Urinary bladder (tissue), 4 donors: ENCODE measurements around the gene NLRX1. TPM values are rescaled to one million over a fixed set of nuclear protein-coding genes. Genes with fewer than 3 reads are reported as not detected.
A peak's percentile ranks its signal among the peaks of the same experiment; 100 is the strongest.
"Not testable (repeated sequence)": the region's sequence is repeated elsewhere in the genome, so short reads cannot be mapped to it uniquely, and the experiment has no call there.

Experiments used
- DNase-seq: peaks from one replicate; pipeline ENCODE4 v3.0.0-alpha.2; 2015; ENCODE audit errors: extremely low spot score
- H3K27ac ChIP-seq: one replicate; pipeline ENCODE4 v1.5.1; 2013; ENCODE audit warnings: low read depth, mild to moderate bottlenecking, moderate library complexity
- H3K36me3 ChIP-seq: one replicate; pipeline ENCODE4 v1.6.1; 2013; ENCODE audit warnings: mild to moderate bottlenecking, moderate library complexity; ENCODE audit not compliant: insufficient read depth
- H3K4me1 ChIP-seq: one replicate; pipeline ENCODE4 v1.6.1; 2013; ENCODE audit warnings: mild to moderate bottlenecking, moderate library complexity; ENCODE audit not compliant: insufficient read depth
- H3K4me3 ChIP-seq: one replicate; pipeline ENCODE4 v1.5.1; 2013; ENCODE audit warnings: low read depth, low read length
- WGBS: extraction: QIAGEN DNeasy Blood & Tissue Kit; methylation state at CpG from one replicate; pipeline ENCODE4 v1.1.7; 2013; 5-methylcytosine and 5-hydroxymethylcytosine counted together
- polyA plus RNA-seq: library from polyadenylated mRNA; stranded (reverse); fragments of 200-250 nt; gene quantifications from one replicate; pipeline ENCODE4 v1.2.3, GENCODE V29; 2013
- total RNA-seq: library from RNA; depleted of rRNA; stranded (reverse); fragments of >200 nt; gene quantifications from one replicate; pipeline ENCODE4 v1.2.3, GENCODE V29; 2014
- donor health status: healthy with polysubstance abuse.
- donor health status: healthy.

NLRX1 gene
- total and polyA plus RNA-seq, 2 donors: 11.7 to 24.3 TPM

GRCh38 chr11:119184399-119184798, 15.9 kb downstream of the NLRX1 start:
- WGBS: 77% methylated on average over 9 of the region's 9 CpGs
- not testable (repeated sequence) for H3K4me3 ChIP-seq, H3K4me1 ChIP-seq, DNase-seq, H3K36me3 ChIP-seq, H3K27ac ChIP-seq

- Histone ChIP-seq H3K36me3 (no peaks in the 10 kb centered on the region), H3K4me1 (no peaks in the 10 kb centered on the region), H3K4me3 (no peak overlapping the region), H3K27ac (no peak overlapping the region)
- DNase-seq: no peak
- 44% methylated on average over 15 of the region's 15 CpGs for WGBS
These were observed 17.6 kb downstream of the NLRX1 start for GRCh38 chr11:119185981-119186634.

DNA sequence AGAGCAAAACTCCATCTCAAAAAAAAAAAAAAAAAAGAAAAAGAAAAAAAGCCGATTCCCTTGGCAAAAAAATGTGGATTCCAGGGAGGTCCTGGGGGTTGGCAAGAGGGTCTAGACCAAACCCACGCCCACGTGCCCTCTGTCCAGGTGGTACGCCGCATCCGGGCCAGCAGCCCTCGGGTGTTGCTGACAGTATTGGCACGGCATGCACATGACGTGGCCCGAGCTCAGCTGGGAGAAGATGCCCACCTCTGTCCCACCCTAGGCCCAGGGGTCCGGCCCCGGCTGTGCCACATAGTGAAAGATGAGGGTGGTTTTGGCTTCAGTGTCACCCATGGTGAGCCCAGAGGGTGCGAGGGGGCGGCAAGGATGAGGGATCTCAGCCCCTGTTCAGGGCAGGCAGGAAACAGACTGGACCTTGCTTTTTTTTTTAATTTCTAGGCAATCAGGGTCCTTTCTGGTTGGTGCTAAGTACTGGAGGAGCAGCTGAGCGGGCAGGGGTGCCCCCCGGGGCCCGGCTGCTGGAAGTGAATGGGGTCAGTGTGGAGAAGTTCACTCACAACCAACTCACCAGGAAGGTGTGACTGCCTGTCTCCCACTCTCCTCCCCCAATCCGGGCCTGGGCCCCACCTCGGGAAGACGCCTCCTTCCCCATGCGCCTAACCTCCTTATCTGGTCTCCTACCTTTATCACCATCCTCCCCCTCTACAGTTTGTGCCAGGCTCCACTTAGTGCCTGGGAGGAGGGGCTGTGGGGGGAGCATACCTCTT, 18.8 kb downstream of the NLRX1 start:
- no peak for DNase-seq
- H3K4me1 ChIP-seq: no peaks in the 10 kb centered on the region
- H3K4me3 ChIP-seq: no peak overlapping the region
- no peaks in the 10 kb centered on the region for H3K36me3 ChIP-seq
- no peak overlapping the region for H3K27ac ChIP-seq
- 85% methylated on average over 21 of the region's 21 CpGs for WGBS

DNA sequence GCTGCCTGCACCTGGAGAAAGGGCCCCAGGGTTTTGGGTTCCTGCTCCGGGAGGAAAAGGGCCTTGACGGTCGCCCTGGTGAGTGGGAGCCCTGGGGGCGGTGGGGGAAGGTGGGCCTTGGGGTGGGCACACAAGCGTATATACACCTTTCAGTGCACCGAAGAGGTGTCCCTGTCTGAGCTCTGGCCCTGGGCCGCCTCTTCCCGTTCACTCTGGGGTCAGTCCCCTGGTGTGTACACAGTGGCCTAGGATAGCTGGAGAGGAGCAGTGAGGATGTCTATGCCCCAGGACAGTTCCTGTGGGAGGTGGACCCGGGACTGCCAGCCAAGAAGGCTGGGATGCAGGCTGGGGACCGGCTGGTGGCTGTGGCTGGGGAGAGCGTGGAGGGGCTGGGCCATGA, 19.5 kb downstream of the NLRX1 start:
- no peak for DNase-seq
- no peaks in the 10 kb centered on the region for H3K4me1 ChIP-seq
- no peak overlapping the region for H3K27ac ChIP-seq
- 85% methylated on average over 11 of the region's 11 CpGs for WGBS
- H3K36me3 ChIP-seq: no peaks in the 10 kb centered on the region
- H3K4me3 ChIP-seq: no peak overlapping the region

GRCh38 chr11:119188887-119189286, 20.4 kb downstream of the NLRX1 start:
- Histone ChIP-seq H3K36me3 (no peaks in the 10 kb centered on the region), H3K27ac (no peak overlapping the region), H3K4me1 (no peaks in the 10 kb centered on the region), H3K4me3 (no peak overlapping the region)
- DNase-seq: no peak
- 78% methylated on average over 8 of the region's 8 CpGs for WGBS

- 78% methylated on average over 4 of the region's 4 CpGs for WGBS
- no peak for DNase-seq
- Histone ChIP-seq H3K4me3 (no peak overlapping the region), H3K4me1 (no peaks in the 10 kb centered on the region), H3K36me3 (no peaks in the 10 kb centered on the region), H3K27ac (no peak overlapping the region)
These were observed 20.9 kb downstream of the NLRX1 start for GRCh38 chr11:119189393-119189792.

DNA sequence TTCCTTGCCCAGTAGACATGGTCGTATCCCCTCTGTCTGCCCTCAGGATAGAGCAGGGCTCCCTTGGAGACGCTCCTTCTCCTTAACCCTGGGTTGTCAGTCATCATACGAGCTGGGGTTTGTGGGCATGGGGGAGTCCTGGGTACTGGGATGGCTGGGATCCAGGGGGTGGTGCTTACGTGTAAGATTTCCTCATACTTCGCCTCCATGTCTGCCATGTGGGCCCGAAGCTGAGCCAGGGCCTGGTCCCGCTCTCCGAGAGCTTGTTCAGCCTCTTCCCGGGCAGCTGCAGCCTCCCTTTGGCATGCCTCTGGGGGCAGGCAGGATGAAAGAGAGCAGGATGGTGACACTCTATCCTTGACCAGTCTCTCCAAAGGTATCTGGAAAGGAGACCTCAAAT, 22.0 kb downstream of the NLRX1 start:
- no peak for DNase-seq
- no peak overlapping the region for H3K27ac ChIP-seq
- WGBS: 81% methylated on average over 9 of the region's 9 CpGs
- no peaks in the 10 kb centered on the region for H3K4me1 ChIP-seq
- no peaks in the 10 kb centered on the region for H3K36me3 ChIP-seq
- no peak overlapping the region for H3K4me3 ChIP-seq

DNA sequence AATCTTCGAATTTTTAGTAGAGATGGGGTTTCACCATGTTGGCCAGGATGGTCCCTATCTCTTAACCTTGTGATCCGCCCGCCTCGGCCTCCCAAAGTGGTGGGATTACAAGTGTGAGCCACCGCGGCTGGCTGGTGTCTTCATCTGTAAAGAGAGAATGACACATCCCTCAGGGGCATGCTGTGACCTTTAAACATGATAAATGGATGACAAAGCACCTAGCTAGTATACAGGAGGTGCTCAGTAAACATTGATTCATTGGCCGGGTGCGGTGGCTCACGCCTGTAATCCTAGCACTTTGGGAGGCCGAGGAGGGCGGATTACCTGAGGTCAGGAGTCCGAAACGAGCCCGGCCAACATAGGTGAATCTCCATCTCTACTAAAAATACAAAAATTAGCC, 22.7 kb downstream of the NLRX1 start:
- H3K27ac ChIP-seq, H3K4me1 ChIP-seq, H3K36me3 ChIP-seq, DNase-seq, H3K4me3 ChIP-seq: not testable (repeated sequence)
- 91% methylated on average over 14 of the region's 14 CpGs for WGBS

DNA sequence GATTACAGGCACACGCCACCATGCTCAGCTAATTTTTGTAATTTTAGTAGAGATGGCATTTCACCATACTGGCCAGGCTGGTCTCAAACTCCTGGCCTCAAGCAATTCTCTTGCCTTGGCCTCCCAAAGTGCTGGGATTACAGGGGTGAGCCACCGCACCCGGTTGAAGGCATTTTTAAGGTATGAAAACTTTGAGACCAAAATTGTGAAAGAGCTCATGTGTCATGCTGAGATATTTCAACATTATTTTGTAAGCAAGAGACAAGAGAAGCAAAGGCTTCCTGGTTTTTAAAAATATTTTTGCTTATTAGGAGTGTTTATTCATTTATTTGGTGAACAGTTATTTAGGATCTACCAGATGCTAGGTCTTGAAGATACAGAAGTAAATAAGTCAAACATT, 23.6 kb downstream of the NLRX1 start:
- Histone ChIP-seq H3K4me1 (no peaks in the 10 kb centered on the region), H3K27ac (no peak overlapping the region), H3K4me3 (no peak overlapping the region), H3K36me3 (no peaks in the 10 kb centered on the region)
- no peak for DNase-seq
- 98% methylated on average over 3 of the region's 3 CpGs for WGBS

- Histone ChIP-seq H3K27ac (no peak overlapping the region), H3K36me3 (no peaks in the 10 kb centered on the region), H3K4me1 (no peaks in the 10 kb centered on the region), H3K4me3 (no peak overlapping the region)
- WGBS: 91% methylated on average over 5 of the region's 5 CpGs
- no peak for DNase-seq
These were observed 24.5 kb downstream of the NLRX1 start for GRCh38 chr11:119193001-119193400.

DNA sequence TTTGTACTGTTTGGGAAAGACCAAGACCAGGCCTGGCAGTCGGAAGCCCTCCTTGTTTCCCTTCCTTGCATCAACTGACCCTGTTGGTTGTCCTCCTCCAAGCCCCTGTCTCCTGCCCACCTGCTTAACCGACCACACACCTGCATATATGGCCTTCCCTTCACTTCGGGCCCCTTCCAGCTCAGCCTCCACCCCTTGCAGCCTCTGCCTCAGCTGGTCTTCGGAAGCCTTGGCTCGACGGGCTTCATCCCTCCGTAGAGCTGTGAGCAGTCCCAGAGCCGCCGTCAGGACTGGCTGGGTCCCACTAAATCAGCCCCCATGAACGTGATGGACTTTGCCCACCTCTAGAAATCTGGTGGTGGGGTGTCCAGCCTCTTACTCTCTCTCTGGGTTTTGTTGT, 25.1 kb downstream of the NLRX1 start:
- Histone ChIP-seq H3K27ac (no peak overlapping the region), H3K36me3 (no peaks in the 10 kb centered on the region), H3K4me3 (no peak overlapping the region), H3K4me1 (no peaks in the 10 kb centered on the region)
- DNase-seq: no peak
- WGBS: 88% methylated on average over 10 of the region's 10 CpGs

GRCh38 chr11:119194811-119195440, 26.4 kb downstream of the NLRX1 start:
- no peak overlapping the region for H3K27ac ChIP-seq
- 68% methylated on average over 7 of the region's 7 CpGs for WGBS
- no peak overlapping the region for H3K4me3 ChIP-seq
- H3K36me3 ChIP-seq: no peaks in the 10 kb centered on the region
- no peak for DNase-seq
- no peaks in the 10 kb centered on the region for H3K4me1 ChIP-seq

DNA sequence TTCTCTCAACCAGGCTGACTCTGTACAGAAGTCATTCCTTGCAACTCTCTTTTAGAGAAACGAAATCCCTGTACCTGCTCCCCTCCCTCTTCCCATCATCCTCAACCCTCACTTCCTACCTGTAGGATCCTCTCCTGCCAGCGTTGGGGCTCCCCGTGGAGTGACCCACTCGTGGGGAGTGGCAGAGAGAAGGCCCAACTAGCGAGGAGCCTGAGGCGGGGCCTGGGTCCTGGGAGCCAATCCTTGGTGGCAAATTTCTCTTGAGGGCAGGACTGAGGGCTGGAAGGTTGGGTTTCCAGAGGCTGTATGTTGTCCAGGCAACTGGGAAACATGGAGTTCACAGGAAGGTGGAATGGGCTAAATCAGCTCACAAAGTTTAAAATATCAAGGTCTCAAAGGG, 27.2 kb downstream of the NLRX1 start:
- WGBS: 26% methylated on average over 6 of the region's 6 CpGs
- no peak for DNase-seq
- H3K4me3 ChIP-seq: no peak overlapping the region
- no peaks in the 10 kb centered on the region for H3K4me1 ChIP-seq
- H3K27ac ChIP-seq: no peak overlapping the region
- no peaks in the 10 kb centered on the region for H3K36me3 ChIP-seq

GRCh38 chr11:119196833-119197483, 28.4 kb downstream of the NLRX1 start:
- 42% methylated on average over 5 of the region's 5 CpGs for WGBS
- DNase-seq: peak; percentile 71
- Histone ChIP-seq H3K4me3 (no peak overlapping the region), H3K27ac (no peak overlapping the region), H3K36me3 (no peaks in the 10 kb centered on the region), H3K4me1 (no peaks in the 10 kb centered on the region)
